Measurements from ENCODE around the gene HTATIP2.

Gene HTATIP2

GRCh38 chr11:20387261-20388095 lies 24.0 kb downstream of the HTATIP2 start, which contains the start of gene PRMT3:
TSS of gene PRMT3 (plus strand) at chr11:20387716. CDS start at chr11:20387747, 31 bp downstream.
- DNase-seq: peak; percentile 98 to 99
- TF ChIP-seq POLR2A (IDR thresholded peaks at IDR 0.05; ENCODE audit: low read length) (peak; percentile 94), GATA1 (IDR thresholded peaks at IDR 0.05; ENCODE audit: low read depth, low read length) (no peak)

- TF ChIP-seq GATA1 (IDR thresholded peaks at IDR 0.05; ENCODE audit: low read depth, low read length) (no peak), POLR2A (IDR thresholded peaks at IDR 0.05; ENCODE audit: low read length) (no peak)
These were observed 24.9 kb downstream of the HTATIP2 start for GRCh38 chr11:20388096-20389055.

GRCh38 chr11:20397281-20397680 lies 33.8 kb downstream of the HTATIP2 start:
- no peak for TF ChIP-seq GATA1 (IDR thresholded peaks at IDR 0.05; ENCODE audit: low read depth, low read length)
- no peak for TF ChIP-seq POLR2A (IDR thresholded peaks at IDR 0.05; ENCODE audit: low read length)
- DNase-seq: peak; percentile 71 to 80

More at GRCh38 chr11:20388096-20389055, 24.9 kb downstream of the HTATIP2 start:
- peak; percentile 32 to 60 for DNase-seq

DNA sequence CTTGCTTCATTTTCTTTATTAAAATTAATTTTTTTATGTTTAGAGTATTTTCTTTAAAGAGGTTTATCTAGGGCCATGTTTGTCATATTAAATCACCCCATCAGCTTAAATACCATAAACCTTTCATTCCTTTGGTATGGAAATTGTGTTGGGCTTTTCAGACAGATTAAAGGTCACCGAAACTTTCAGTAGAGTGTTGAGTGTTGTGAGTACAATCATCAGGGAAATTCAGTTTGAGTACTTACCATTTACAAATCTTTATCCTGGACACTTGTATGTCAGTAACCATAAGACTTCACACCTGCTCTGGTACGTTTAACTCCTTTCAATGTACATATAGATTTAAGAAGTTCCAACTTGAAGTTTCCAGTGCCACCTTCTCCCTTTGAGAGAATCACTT lies 36.0 kb downstream of the HTATIP2 start:
- TF ChIP-seq GATA1 (IDR thresholded peaks at IDR 0.05; ENCODE audit: low read depth, low read length) (no peak), POLR2A (IDR thresholded peaks at IDR 0.05; ENCODE audit: low read length) (no peak)
- no peak for DNase-seq

DNA sequence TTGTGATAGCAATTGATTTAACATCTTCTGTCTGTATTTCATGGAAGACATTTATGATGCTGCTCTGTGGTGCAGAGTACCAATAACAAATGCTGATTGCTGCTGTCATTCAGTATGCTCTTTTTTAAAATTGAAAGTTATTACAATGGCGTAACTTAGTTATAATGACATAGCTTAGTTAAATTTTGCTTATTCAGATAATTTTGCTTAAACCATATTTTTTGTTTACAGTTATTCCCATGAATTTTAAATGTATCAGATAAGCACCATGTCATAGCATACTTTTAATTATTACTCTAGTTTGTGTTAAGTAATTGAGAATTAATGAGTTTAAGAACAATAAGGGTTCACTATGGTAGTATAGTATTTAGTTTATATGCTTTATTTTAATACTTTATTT lies 39.5 kb downstream of the HTATIP2 start:
- DNase-seq: no peak
- TF ChIP-seq POLR2A (IDR thresholded peaks at IDR 0.05; ENCODE audit: low read length) (no peak), GATA1 (IDR thresholded peaks at IDR 0.05; ENCODE audit: low read depth, low read length) (no peak)

DNA sequence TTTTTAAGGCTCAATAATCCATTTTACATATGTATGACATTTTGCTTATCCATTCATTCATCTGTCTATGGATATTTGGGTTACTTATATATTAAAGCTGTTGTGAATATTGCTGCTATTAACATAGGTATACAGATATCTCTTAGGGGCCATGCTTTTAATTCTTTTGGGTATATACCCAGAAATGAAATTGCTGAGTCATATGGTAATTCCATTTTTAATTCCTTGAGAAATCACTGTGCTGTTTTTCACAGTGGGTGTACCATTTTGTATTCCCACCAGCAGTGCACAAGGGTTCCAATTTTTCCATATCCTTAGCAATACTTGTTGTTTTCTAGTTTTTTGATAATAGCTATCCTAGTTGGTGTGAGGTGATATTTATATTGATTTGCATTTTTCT lies 43.0 kb downstream of the HTATIP2 start:
- no peak for TF ChIP-seq GATA1 (IDR thresholded peaks at IDR 0.05; ENCODE audit: low read depth, low read length)
- TF ChIP-seq POLR2A (IDR thresholded peaks at IDR 0.05; ENCODE audit: low read length): no peak
- no peak for DNase-seq

GRCh38 chr11:20407344-20407743 lies 43.8 kb downstream of the HTATIP2 start:
- no peak for DNase-seq

DNA sequence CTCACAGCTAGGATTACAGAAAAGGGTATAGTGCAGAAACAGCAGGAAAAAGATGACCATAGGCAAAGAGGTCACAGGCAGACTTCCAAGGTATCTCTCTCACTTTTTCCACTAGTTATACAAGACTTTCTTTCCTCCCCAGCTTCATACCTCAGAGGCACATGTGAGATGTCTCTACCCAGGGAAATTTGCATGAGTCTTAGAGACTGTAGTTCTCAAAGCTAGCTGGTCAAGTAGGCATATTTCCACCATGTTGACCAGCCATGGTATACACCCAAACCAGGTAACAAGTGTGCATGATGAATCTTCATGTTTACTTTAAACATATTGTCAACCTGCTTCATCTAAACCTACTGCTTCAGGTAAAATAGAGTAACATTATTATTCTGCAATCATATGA lies 51.9 kb downstream of the HTATIP2 start:
- TF ChIP-seq POLR2A (IDR thresholded peaks at IDR 0.05; ENCODE audit: low read length) (no peak), GATA1 (IDR thresholded peaks at IDR 0.05; ENCODE audit: low read depth, low read length) (no peak)
- no peak for DNase-seq

More at GRCh38 chr11:20407344-20407743, 43.8 kb downstream of the HTATIP2 start:
- no peak for TF ChIP-seq POLR2A (IDR thresholded peaks at IDR 0.05; ENCODE audit: low read length)
- no peak for TF ChIP-seq GATA1 (IDR thresholded peaks at IDR 0.05; ENCODE audit: low read depth, low read length)

DNA sequence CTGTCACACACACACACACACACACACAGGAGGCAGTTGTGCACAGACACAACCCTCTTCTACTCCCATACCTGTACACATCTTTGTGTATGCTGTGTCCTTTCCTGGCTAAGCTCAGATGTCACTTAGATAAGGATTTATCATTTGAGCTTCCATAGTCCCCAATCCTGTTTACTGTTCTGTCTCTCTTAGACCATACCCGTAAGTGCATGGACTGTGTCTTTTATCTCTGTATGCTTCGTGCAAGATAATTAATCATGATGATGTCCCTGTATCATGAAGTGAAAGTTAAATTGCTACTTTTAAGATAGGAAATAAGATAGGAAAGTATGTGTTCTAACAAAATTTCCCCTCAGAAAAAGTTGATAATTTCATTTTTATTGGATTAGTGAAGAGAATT lies 54.3 kb downstream of the HTATIP2 start:
- peak; percentile 13 to 40 for DNase-seq
- TF ChIP-seq GATA1 (IDR thresholded peaks at IDR 0.05; ENCODE audit: low read depth, low read length) (no peak), POLR2A (IDR thresholded peaks at IDR 0.05; ENCODE audit: low read length) (no peak)

GRCh38 chr11:20421946-20422345 lies 58.4 kb downstream of the HTATIP2 start:
- DNase-seq: no peak
- TF ChIP-seq POLR2A (IDR thresholded peaks at IDR 0.05; ENCODE audit: low read length) (no peak), GATA1 (IDR thresholded peaks at IDR 0.05; ENCODE audit: low read depth, low read length) (no peak)

DNA sequence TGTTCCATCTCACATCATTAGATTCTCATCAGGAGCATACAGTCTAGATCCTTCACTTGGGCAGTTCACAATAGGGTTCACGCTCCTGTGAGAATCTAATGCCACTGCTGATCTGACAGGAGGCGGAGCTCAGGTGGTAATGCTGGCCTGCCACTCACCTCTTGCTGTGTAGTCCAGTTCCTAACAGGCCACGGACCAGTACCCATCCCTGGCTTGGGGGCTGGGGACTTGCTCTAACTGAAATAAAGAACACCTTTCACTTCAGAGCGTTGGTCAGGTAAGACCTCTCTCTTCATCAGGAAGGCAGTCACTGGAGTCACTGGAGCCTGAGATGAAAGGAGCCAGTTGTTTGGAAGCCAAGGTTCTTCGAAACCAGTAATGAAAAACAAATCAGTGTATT lies 65.7 kb downstream of the HTATIP2 start:
- TF ChIP-seq POLR2A (IDR thresholded peaks at IDR 0.05; ENCODE audit: low read length): no peak
- TF ChIP-seq GATA1 (IDR thresholded peaks at IDR 0.05; ENCODE audit: low read depth, low read length): no peak
- no peak for DNase-seq
